Endometrial microvascular endothelial cells (primary cell): ENCODE measurements around the gene DNAAF2. TPM values are rescaled to one million over a fixed set of nuclear protein-coding genes. Genes with fewer than 3 reads are reported as not detected.
"Not testable (repeated sequence)": the region's sequence is repeated elsewhere in the genome, so short reads cannot be mapped to it uniquely, and the experiment has no call there.

ENCODE experiments used
- in situ Hi-C: cut with HindIII; loops from 2 replicates; pipeline ENCODE4 v1.10.0; 2017; ENCODE audit warnings: low sequenced_read_pairs, low pct_unique_long_range_greater_than_20kb; ENCODE audit errors: inconsistent ontology term
- total RNA-seq: library from RNA; depleted of rRNA; stranded (reverse); fragments of >200 nt; gene quantifications from one replicate; pipeline ENCODE4 v1.2.3, GENCODE V29; 2015; ENCODE audit errors: inconsistent ontology term

The DNAAF2 gene
- total RNA-seq: 3.9 TPM

- in situ Hi-C loops: no loop called here
These were observed at the start of gene DNAAF2 for GRCh38 chr14:49634547-49635334. Gene DNAAF2 (minus strand): TSS chr14:49635244. CDS start chr14:49635149, 95 bp downstream.

- in situ Hi-C loops: no loop called here
These were observed 44.2 kb upstream of the DNAAF2 start for GRCh38 chr14:49679271-49679670.

- in situ Hi-C loops: no loop called here
These were observed 42.6 kb upstream of the DNAAF2 start for GRCh38 chr14:49677643-49678042.

- in situ Hi-C loops: no loop called here
These were observed 38.5 kb upstream of the DNAAF2 start for GRCh38 chr14:49673586-49673985.

- in situ Hi-C loops: no loop called here
These were observed 35.4 kb upstream of the DNAAF2 start for GRCh38 chr14:49670475-49670874.

- in situ Hi-C loops: no loop called here
These were observed 24.7 kb upstream of the DNAAF2 start for GRCh38 chr14:49659526-49660455.

- in situ Hi-C loops: not testable (repeated sequence)
These were observed 22.5 kb upstream of the DNAAF2 start for GRCh38 chr14:49657500-49657899.

- in situ Hi-C loops: no loop called here
These were observed 19.5 kb upstream of the DNAAF2 start for GRCh38 chr14:49654511-49654910.

- in situ Hi-C loops: no loop called here
These were observed 18.5 kb upstream of the DNAAF2 start for GRCh38 chr14:49653508-49653907.

- in situ Hi-C loops: no loop called here
These were observed 7.1 kb upstream of the DNAAF2 start for GRCh38 chr14:49642163-49642562.

GRCh38 chr14:49641697-49642129 is 6.7 kb upstream of the DNAAF2 start:
- in situ Hi-C loops: no loop called here

GRCh38 chr14:49640540-49641417 is 5.7 kb upstream of the DNAAF2 start:
- in situ Hi-C loops: no loop called here

- in situ Hi-C loops: no loop called here
These were observed 2.6 kb upstream of the DNAAF2 start for GRCh38 chr14:49637534-49638078.

GRCh38 chr14:49636866-49637265 is 1.8 kb upstream of the DNAAF2 start:
- in situ Hi-C loops: no loop called here

- in situ Hi-C loops: no loop called here
These were observed 1.2 kb downstream of the DNAAF2 start for GRCh38 chr14:49633640-49634546.

- in situ Hi-C loops: no loop called here
These were observed 10.9 kb downstream of the DNAAF2 start for GRCh38 chr14:49623941-49624839.

- in situ Hi-C loops: no loop called here
These were observed 11.7 kb downstream of the DNAAF2 start for GRCh38 chr14:49623387-49623786.
